NCI-H1436 treated with DMSO at 0.1 percent for 48 hours (cell line): ENCODE measurements around the gene FGF22.
A peak's percentile ranks its signal among the peaks of the same experiment; 100 is the strongest.
"Not testable (repeated sequence)": the region's sequence is repeated elsewhere in the genome, so short reads cannot be mapped to it uniquely, and the experiment has no call there.

Experiments
- DNase-seq: peaks from one replicate; lab custom pipeline; 2025; lab: John Stamatoyannopoulos, UW

Gene FGF22

GRCh38 chr19:660793-661426 lies 21.2 kb downstream of the FGF22 start:
- DNase-seq = no peak

GRCh38 chr19:661427-662196 lies 21.9 kb downstream of the FGF22 start:
- no peak for DNase-seq

DNA sequence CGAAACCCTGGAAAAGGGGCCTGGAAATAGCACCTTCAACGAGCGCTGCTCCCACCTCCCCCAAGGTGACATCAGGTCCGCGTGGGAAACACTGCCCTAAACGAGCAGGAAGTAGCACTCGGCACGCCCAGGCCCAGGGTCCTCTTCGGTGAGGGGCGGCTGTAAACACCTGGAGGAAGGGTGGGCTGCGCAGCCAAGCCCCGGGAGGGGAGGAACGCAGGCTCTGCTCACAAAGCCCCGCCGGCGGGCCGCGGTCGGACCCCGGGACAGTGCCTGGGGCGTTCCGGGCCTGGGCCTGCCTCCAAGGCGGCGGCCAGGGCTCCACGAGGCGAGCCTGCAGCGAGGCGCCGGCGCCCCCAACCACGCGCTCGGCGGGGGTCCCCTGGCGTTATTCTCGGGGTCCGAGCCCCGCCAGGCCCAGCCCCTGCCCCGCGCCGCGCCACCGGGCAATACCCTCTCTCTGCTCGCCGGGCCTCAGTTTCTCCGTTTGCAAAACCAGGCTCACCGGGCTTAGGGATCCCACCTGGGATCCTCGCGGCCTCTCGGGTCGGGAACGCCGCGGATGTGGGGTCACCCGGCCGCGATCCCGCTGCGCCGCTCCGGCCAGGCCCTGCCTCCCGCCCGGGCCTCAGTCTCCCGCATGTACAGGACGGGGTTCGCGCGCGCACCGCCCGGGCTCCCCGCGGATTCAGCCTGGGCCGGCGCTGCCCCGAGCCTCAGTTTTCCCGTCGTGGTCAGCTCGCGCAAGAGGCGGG lies 22.7 kb downstream of the FGF22 start:
- DNase-seq = no peak

DNA sequence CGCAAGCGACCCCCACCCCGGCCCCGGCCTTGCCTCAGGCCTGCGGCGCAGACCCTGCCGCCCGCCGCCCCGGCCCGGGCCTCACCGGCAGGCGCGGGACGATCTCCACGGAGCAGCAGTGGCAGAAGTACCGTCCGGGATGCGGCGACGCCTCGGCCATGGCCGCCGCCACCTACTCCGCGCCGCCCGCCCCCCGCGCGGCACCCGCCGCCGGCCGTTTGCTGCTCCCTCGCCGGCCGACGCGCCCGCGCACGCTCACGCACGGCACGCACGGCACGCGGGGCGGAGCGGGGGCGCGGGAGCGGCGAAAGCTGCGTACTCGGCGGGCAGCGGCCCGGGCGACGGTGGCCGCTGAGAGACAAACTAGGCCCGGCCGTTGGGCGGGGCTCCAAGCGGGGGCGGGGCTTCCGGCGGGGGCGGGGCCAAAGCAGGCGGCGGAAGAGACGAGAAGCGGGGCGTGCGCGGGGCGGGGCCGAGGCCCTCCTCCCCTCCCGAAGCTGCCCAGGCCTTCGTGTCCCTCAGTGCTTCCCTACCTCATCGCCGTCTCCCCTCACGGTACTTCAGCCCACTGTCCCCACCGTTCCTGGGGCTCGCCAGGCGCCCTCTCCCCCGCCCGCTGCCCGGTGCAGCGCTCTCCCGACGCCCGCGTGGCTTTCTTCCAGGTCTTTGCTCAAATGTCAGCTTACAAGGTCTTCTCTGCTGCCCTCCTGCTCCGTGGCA lies 23.4 kb downstream of the FGF22 start, which contains the start of gene RNF126:
Gene RNF126 (minus strand): TSS at position 253 of the 720 bp plus-strand sequence. CDS start 93 bp downstream, at position 160.
- DNase-seq = peak; percentile 56

GRCh38 chr19:663682-664117 lies 24.0 kb downstream of the FGF22 start:
- DNase-seq = no peak

- peak; percentile 47 for DNase-seq
These were observed 25.3 kb downstream of the FGF22 start for GRCh38 chr19:664913-665443.

- DNase-seq = not testable (repeated sequence)
These were observed 27.4 kb downstream of the FGF22 start for GRCh38 chr19:666985-667573.

DNA sequence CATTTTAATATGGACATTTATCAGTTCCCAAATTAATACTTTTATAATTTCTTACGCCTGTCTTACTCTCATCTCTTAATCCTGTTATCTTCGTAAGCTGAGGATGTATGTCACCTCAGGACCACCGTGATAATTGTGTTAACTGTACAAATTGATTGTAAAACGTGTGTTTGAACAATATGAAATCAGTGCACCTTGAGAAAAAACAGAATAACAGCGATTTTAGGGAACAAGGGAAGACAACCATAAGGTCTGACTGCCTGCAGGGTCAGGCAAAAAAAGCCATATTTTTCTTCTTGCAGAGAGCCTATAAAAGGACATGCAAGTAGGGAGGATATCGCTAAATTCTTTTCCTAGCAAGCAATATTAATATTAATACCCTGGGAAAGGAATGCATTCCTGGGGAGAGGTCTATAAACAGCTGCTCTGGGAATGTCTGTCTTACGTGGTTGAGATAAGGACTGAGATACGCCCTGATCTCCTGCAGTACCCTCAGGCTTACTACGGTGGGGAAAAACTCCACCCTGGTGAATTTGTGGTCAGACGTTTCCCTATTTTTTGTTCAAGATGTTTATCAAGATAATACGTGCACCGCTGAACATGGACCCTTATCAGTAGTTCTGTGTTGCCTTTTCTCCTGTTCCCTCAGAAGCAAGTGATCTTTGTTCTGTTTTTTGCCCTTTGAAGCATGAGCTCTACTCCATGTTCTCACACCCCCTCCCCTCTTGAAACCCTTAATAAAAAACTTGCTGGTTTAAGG lies 29.2 kb downstream of the FGF22 start:
- DNase-seq = not testable (repeated sequence)

- DNase-seq = no peak
These were observed 31.0 kb downstream of the FGF22 start for GRCh38 chr19:670609-671075.

- DNase-seq = no peak
These were observed 34.8 kb downstream of the FGF22 start for GRCh38 chr19:674282-675151.

- DNase-seq = no peak
These were observed 36.3 kb downstream of the FGF22 start for GRCh38 chr19:676007-676338.

DNA sequence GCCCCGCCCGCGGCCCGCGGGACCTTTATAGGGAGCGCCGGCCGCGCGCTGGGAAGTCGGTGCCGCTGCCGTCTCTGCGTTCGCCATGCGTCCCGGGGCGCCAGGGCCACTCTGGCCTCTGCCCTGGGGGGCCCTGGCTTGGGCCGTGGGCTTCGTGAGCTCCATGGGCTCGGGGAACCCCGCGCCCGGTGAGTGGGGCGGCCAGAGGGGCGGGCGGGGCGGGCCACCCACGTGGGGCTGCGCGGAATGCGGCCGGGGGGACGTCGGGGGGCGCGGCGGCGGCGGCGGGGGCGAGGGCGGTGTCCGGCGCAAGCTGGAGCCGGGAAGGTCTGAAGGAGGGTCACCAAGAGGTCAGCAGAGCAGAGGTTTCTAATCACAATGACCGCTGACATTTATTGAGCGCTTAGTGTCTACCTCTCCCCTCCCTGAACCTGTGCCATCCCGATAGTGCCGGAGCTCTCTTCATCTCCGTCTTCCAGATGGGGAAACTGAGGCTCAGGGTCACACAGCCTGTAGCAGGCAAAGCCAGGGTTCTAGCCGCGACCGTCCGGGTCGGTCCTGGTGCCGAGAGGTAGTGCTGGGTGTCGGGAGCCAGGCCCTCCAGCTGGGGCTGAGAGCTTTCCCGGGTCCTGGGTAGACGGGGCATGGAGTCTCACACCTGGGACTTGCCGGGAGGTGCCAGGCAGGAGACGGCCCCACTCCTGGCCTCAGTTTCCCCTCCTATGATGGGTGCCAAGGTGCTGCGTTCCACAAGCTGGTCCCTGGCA lies 36.8 kb downstream of the FGF22 start, which contains the start of gene FSTL3:
Gene FSTL3 (plus strand): TSS at position 54 of the 767 bp plus-strand sequence. CDS start 32 bp downstream, at position 86.
- no peak for DNase-seq

DNA sequence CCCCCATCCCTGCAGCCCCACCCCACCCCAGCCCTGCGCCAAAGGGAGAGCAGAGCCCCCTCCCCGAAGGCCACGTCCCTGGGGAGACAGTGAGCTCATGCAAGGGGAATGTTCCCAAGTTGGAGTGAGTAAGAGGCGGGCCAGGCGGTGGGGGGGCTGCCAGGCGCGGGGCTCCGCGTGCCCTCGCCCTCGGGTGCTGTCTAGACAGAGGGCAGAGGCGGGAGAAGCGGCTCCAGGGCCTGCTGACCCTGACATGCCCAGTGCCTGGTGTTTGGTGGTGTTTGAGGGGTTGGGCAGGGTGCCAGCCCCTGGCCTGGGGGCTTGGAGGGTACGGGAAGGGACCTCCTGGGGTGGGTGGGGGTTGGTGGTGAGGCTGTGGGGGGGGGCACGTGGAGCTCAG lies 37.5 kb downstream of the FGF22 start:
- DNase-seq = no peak

- no peak for DNase-seq
These were observed 38.1 kb downstream of the FGF22 start for GRCh38 chr19:677601-678436.

DNA sequence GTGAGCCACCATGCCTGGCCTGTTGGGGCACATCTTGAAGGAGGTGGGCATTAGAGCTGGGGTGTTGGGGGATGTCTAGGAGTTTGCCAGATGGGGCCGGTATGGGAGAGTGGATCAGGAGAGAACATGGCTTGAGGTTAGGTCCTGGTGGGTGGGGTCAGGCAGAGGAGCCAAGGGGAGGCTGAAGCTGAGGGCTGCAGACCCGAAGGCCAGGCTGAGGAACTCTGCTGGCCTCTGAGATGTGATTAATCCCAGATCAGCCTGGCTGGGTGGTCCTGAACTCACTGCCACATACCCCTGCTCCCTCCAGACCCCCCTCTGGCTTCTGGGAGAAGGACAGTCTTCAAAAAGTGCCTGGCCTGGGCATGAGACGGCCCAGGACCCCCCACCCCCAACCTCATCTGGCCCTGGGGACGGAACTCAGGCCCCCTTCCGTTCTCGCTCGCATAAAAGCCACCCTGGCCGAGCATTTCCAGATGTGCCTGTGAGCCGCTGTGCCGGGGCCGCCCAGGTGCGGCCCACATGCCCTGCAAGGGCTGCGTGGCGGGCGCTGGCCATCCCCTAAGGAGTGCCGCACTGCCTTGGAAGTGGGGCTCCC lies 39.2 kb downstream of the FGF22 start:
- DNase-seq = no peak

GRCh38 chr19:679418-680286 lies 40.0 kb downstream of the FGF22 start:
- DNase-seq = no peak
